ENCODE data around the gene TLE2.

- TF ChIP-seq CTCF (IDR thresholded peaks at IDR 0.05) (no peak), REST (IDR thresholded peaks at IDR 0.05; ENCODE audit: insufficient read depth in 1 of 2, low read depth in 2 of 2, low read length in 1 of 2) (no peak)
Observed at GRCh38 chr19:2964874-2965273, 64.2 kb downstream of the TLE2 start.

Data from Panc1 (cell line).